Activated T-cell treated with anti-CD3 and anti-CD28 coated beads, Interleukin-2, amount 50 U/mL, for 72 hours (primary cell): Measurements from ENCODE around the gene CRYBB3. TPM values are rescaled to one million over a fixed set of nuclear protein-coding genes. Genes with fewer than 3 reads are reported as not detected.
A peak's percentile ranks its signal among the peaks of the same experiment; 100 is the strongest.

Experiments
- ATAC-seq, 2 donors: fragments of 150-1000 bp; cut with Tn5 transposase; replicated peaks in 1 of 2; 2 replicates each; pipeline ENCODE4 v1.10.0; 2021; ENCODE audit warnings: moderate library complexity in 2 of 2, mild to moderate bottlenecking in 1 of 2
- DNase-seq, 2 donors: peaks; one replicate each; pipeline ENCODE4 v3.0.0; 2021 to 2022; ENCODE audit warnings: mixed read lengths in 1 of 2
- H3K27ac Mint-ChIP-seq: one replicate; pipeline ENCODE4 v1.8.0; 2022; ENCODE audit warnings: mild to moderate bottlenecking, moderate library complexity, mixed read lengths
- H3K27me3 Mint-ChIP-seq: one replicate; pipeline ENCODE4 v1.8.0; 2022; ENCODE audit warnings: low read depth, mixed read lengths
- H3K36me3 Mint-ChIP-seq, 2 donors: one replicate each; pipeline ENCODE4 v1.8.0; 2022; ENCODE audit warnings: mixed read lengths in 2 of 2, mild to moderate bottlenecking in 1 of 2; ENCODE audit not compliant: insufficient read depth in 2 of 2
- H3K4me1 Mint-ChIP-seq: one replicate; pipeline ENCODE4 v1.8.0; 2022; ENCODE audit warnings: low read depth, mixed read lengths
- H3K4me3 Mint-ChIP-seq, 2 donors: one replicate each; pipeline ENCODE4 v1.8.0; 2022; ENCODE audit warnings: mild to moderate bottlenecking in 2 of 2, mixed read lengths in 2 of 2, moderate library complexity in 2 of 2
- H3K9me3 Mint-ChIP-seq, 2 donors: one replicate each; pipeline ENCODE4 v1.8.0; 2022; ENCODE audit warnings: mixed read lengths in 2 of 2
- total RNA-seq, 2 donors: library from RNA; stranded (reverse); gene quantifications; one replicate each; pipeline ENCODE4 v1.2.3, GENCODE V29; 2022

CRYBB3 gene
- total RNA-seq = under 1 TPM; 0.30 to 0.77 TPM

- DNase-seq = no peak
- Mint-ChIP-seq H3K4me3 (no peak within 1 kb of the TSS), H3K27ac (no peak within 1 kb of the TSS), H3K9me3 (no peaks in the 10 kb centered on the region), H3K4me1 (peaks cover 5% of the 10 kb centered on the region), H3K36me3 (no peaks in the 10 kb centered on the region), H3K27me3 (no peaks in the 10 kb centered on the region)
- ATAC-seq = no peak
These were observed at the start of gene CRYBB3 for GRCh38 chr22:25199731-25200520. CRYBB3 (plus strand) TSS chr22:25199858; CDS start chr22:25201397, 1,539 bp downstream.

GRCh38 chr22:25153961-25154666, 45.5 kb upstream of the CRYBB3 start:
- DNase-seq (no peak), ATAC-seq (no peak)
- H3K36me3 Mint-ChIP-seq = no peaks in the 10 kb centered on the region
- H3K4me1 Mint-ChIP-seq = peaks cover 5% of the 10 kb centered on the region
- H3K27ac Mint-ChIP-seq = no peak overlapping the region
- H3K27me3 Mint-ChIP-seq = no peaks in the 10 kb centered on the region
- H3K9me3 Mint-ChIP-seq = no peaks in the 10 kb centered on the region
- no peak overlapping the region for H3K4me3 Mint-ChIP-seq

GRCh38 chr22:25154667-25154999, 45.0 kb upstream of the CRYBB3 start:
- Mint-ChIP-seq H3K4me3 (no peak overlapping the region), H3K4me1 (peaks cover 5% of the 10 kb centered on the region), H3K36me3 (no peaks in the 10 kb centered on the region), H3K27ac (no peak overlapping the region), H3K9me3 (no peaks in the 10 kb centered on the region), H3K27me3 (no peaks in the 10 kb centered on the region)
- DNase-seq (no peak), ATAC-seq (no peak)

GRCh38 chr22:25156736-25157135, 42.9 kb upstream of the CRYBB3 start:
- ATAC-seq (no peak), DNase-seq (no peak)
- Mint-ChIP-seq H3K36me3 (no peaks in the 10 kb centered on the region), H3K4me3 (no peak overlapping the region), H3K4me1 (peaks cover 13% of the 10 kb centered on the region), H3K27ac (no peak overlapping the region), H3K9me3 (no peaks in the 10 kb centered on the region), H3K27me3 (no peaks in the 10 kb centered on the region)

- Mint-ChIP-seq H3K4me1 (peaks cover 13% of the 10 kb centered on the region), H3K36me3 (no peaks in the 10 kb centered on the region), H3K27ac (no peak overlapping the region), H3K27me3 (no peaks in the 10 kb centered on the region), H3K4me3 (no peak overlapping the region), H3K9me3 (no peaks in the 10 kb centered on the region)
- DNase-seq (no peak), ATAC-seq (no peak)
These were observed 40.6 kb upstream of the CRYBB3 start for GRCh38 chr22:25159028-25159427.

GRCh38 chr22:25160120-25160996, 39.3 kb upstream of the CRYBB3 start:
- Mint-ChIP-seq H3K4me1 (peaks cover 13% of the 10 kb centered on the region), H3K27me3 (no peaks in the 10 kb centered on the region), H3K27ac (no peak overlapping the region), H3K4me3 (no peak overlapping the region), H3K9me3 (no peaks in the 10 kb centered on the region), H3K36me3 (no peaks in the 10 kb centered on the region)
- no peak for ATAC-seq
- DNase-seq = no peak

- Mint-ChIP-seq H3K36me3 (no peaks in the 10 kb centered on the region), H3K27ac (no peak overlapping the region), H3K27me3 (no peaks in the 10 kb centered on the region), H3K4me3 (no peak overlapping the region), H3K9me3 (no peaks in the 10 kb centered on the region), H3K4me1 (peaks cover 13% of the 10 kb centered on the region)
- ATAC-seq (peak; percentile 70 to 86), DNase-seq (peak; percentile 5 to 47)
These were observed 38.4 kb upstream of the CRYBB3 start for GRCh38 chr22:25161017-25161915.

- Mint-ChIP-seq H3K4me1 (peaks cover 13% of the 10 kb centered on the region), H3K4me3 (no peak overlapping the region), H3K27ac (no peak overlapping the region), H3K27me3 (no peaks in the 10 kb centered on the region), H3K9me3 (no peaks in the 10 kb centered on the region), H3K36me3 (no peaks in the 10 kb centered on the region)
- DNase-seq = no peak
- ATAC-seq = no peak
These were observed 37.6 kb upstream of the CRYBB3 start for GRCh38 chr22:25161916-25162530.

- Mint-ChIP-seq H3K4me3 (no peak overlapping the region), H3K4me1 (peaks cover 13% of the 10 kb centered on the region), H3K27me3 (no peaks in the 10 kb centered on the region), H3K9me3 (no peaks in the 10 kb centered on the region), H3K36me3 (no peaks in the 10 kb centered on the region), H3K27ac (no peak overlapping the region)
- ATAC-seq = no peak
- DNase-seq = no peak
These were observed 37.1 kb upstream of the CRYBB3 start for GRCh38 chr22:25162561-25162960.

- no peak for DNase-seq
- peaks cover 8% of the 10 kb centered on the region for H3K4me1 Mint-ChIP-seq
- H3K36me3 Mint-ChIP-seq = no peaks in the 10 kb centered on the region
- H3K27me3 Mint-ChIP-seq = no peaks in the 10 kb centered on the region
- no peak overlapping the region for H3K27ac Mint-ChIP-seq
- H3K4me3 Mint-ChIP-seq = no peak overlapping the region
- ATAC-seq = no peak
- H3K9me3 Mint-ChIP-seq = no peaks in the 10 kb centered on the region
These were observed 33.9 kb upstream of the CRYBB3 start for GRCh38 chr22:25165785-25166184.

GRCh38 chr22:25166266-25167040, 33.2 kb upstream of the CRYBB3 start:
- no peak for DNase-seq
- Mint-ChIP-seq H3K4me1 (peaks cover 1% of the 10 kb centered on the region), H3K27me3 (no peaks in the 10 kb centered on the region), H3K36me3 (no peaks in the 10 kb centered on the region), H3K9me3 (no peaks in the 10 kb centered on the region), H3K27ac (no peak overlapping the region), H3K4me3 (no peak overlapping the region)
- no peak for ATAC-seq
